Loucy (cell line): ENCODE results near the gene CCDC88A.

Experiments
- CTCF ChIP-seq: fragments of 200-600 bp; sonication (generic); conservative IDR thresholded peaks from 2 replicates; pipeline ENCODE4 v1.5.1; 2014; ENCODE audit warnings: mild to moderate bottlenecking, antibody characterized with exemption, low read length
- EZH2phosphoT487 ChIP-seq: fragments of 200-600 bp; IDR thresholded peaks from 2 replicates; pipeline ENCODE4 v1.6.1; 2018; ENCODE audit warnings: antibody characterized with exemption, mild to moderate bottlenecking, moderate library complexity, borderline replicate concordance

GRCh38 chr2:55345064-55345463, 74.6 kb downstream of the CCDC88A start:
- TF ChIP-seq CTCF = no peak
- no peak for TF ChIP-seq EZH2phosphoT487
